H54 (cell line): ENCODE results near the gene STAC.
A peak's percentile ranks its signal among the peaks of the same experiment; 100 is the strongest.

Source experiments
- DNase-seq: peaks from one replicate; pipeline ENCODE4 v3.0.0; 2011; ENCODE audit warnings: low spot score, mixed read lengths; ENCODE audit not compliant: insufficient read length
- FAIRE-seq: peaks from 3 replicates; lab custom pipeline; 2011; peaks lifted over from hg19 to GRCh38; lab: Jason Lieb, UNC
- POLR2A ChIP-seq: IDR thresholded peaks from 2 replicates; pipeline ENCODE4 v1.6.1; 2011; ENCODE audit warnings: low read depth, mild to moderate bottlenecking, low read length

Gene STAC

GRCh38 chr3:36580716-36581115 lies 200.4 kb downstream of the STAC start:
- DNase-seq (no peak), FAIRE-seq (no peak)
- TF ChIP-seq POLR2A: no peak

GRCh38 chr3:36591959-36592358 lies 211.7 kb downstream of the STAC start:
- DNase-seq: no peak
- FAIRE-seq: no peak
- TF ChIP-seq POLR2A: no peak

- DNase-seq (no peak), FAIRE-seq (no peak)
- no peak for TF ChIP-seq POLR2A
These were observed 215.2 kb downstream of the STAC start for GRCh38 chr3:36595511-36595910.

- TF ChIP-seq POLR2A: no peak
- FAIRE-seq (no peak), DNase-seq (no peak)
These were observed 216.1 kb downstream of the STAC start for GRCh38 chr3:36596419-36596818.

GRCh38 chr3:36597422-36597821 lies 217.1 kb downstream of the STAC start:
- TF ChIP-seq POLR2A: no peak
- FAIRE-seq (peak; percentile 92), DNase-seq (peak; percentile 24)
